Mesenchymal stem cell (in vitro differentiated cells and primary cell): ENCODE data around the gene UQCRHL.
"Not testable (repeated sequence)": the region's sequence is repeated elsewhere in the genome, so short reads cannot be mapped to it uniquely, and the experiment has no call there.

Source experiments
- DNase-seq: peaks from one replicate; pipeline ENCODE4 v3.0.0-alpha.2; 2013
- H2AFZ ChIP-seq: one replicate; pipeline ENCODE4 v1.6.1; 2013; ENCODE audit warnings: low read depth, mild to moderate bottlenecking, control low read depth, inconsistent platforms, low read length, moderate library complexity
- H2AK5ac ChIP-seq: 2 replicates; pipeline ENCODE4 v1.6.1; 2013; ENCODE audit warnings: low read length, moderate library complexity, mild to moderate bottlenecking, inconsistent platforms; ENCODE audit not compliant: severe bottlenecking
- H2BK120ac ChIP-seq: one replicate; pipeline ENCODE4 v1.6.1; 2013; ENCODE audit warnings: low read depth, mild to moderate bottlenecking, inconsistent platforms, low read length, moderate library complexity
- H2BK12ac ChIP-seq, 2 experiments: one replicate each; pipeline ENCODE4 v1.6.1; 2013; ENCODE audit warnings: inconsistent platforms in 2 of 2, low read length in 2 of 2, mild to moderate bottlenecking in 2 of 2, moderate library complexity in 2 of 2, control low read depth in 1 of 2
- H2BK15ac ChIP-seq: one replicate; pipeline ENCODE4 v1.6.1; 2013; ENCODE audit warnings: mild to moderate bottlenecking, low read depth, inconsistent platforms; ENCODE audit not compliant: poor library complexity, severe bottlenecking
- H2BK5ac ChIP-seq: 2 replicates; pipeline ENCODE4 v1.6.1; 2013; ENCODE audit warnings: low read depth, mild to moderate bottlenecking, low read length, control low read depth, inconsistent platforms; ENCODE audit not compliant: poor library complexity, severe bottlenecking
- H3K14ac ChIP-seq, 2 experiments: one replicate each; pipeline ENCODE4 v1.6.1; 2013; ENCODE audit warnings: inconsistent platforms in 2 of 2, low read length in 2 of 2, control low read depth in 1 of 2, mild to moderate bottlenecking in 1 of 2, moderate library complexity in 1 of 2
- H3K18ac ChIP-seq, 2 experiments: one replicate each; pipeline ENCODE4 v1.6.1; 2013; ENCODE audit warnings: inconsistent platforms in 2 of 2, low read length in 2 of 2, control low read depth in 1 of 2, low read depth in 1 of 2, mild to moderate bottlenecking in 1 of 2
- H3K23ac ChIP-seq, 2 experiments: one replicate each; pipeline ENCODE4 v1.6.1; 2013; ENCODE audit warnings: inconsistent platforms in 2 of 2, low read length in 2 of 2, mild to moderate bottlenecking in 2 of 2, moderate library complexity in 2 of 2, control low read depth in 1 of 2
- H3K27ac ChIP-seq: 2 replicates; pipeline ENCODE4 v1.5.1; 2013; ENCODE audit warnings: mild to moderate bottlenecking, moderate library complexity, low read length, control low read depth, inconsistent platforms; ENCODE audit not compliant: poor library complexity, severe bottlenecking
- H3K27me3 ChIP-seq, 2 experiments: 2 replicates each; pipeline versions ENCODE4 v1.6.1 to v1.7.0; 2013; ENCODE audit warnings: low read length in 2 of 2, mild to moderate bottlenecking in 2 of 2, moderate library complexity in 2 of 2, control low read depth in 1 of 2, inconsistent platforms in 1 of 2; ENCODE audit not compliant: control insufficient read depth in 1 of 2, insufficient read depth in 1 of 2
- H3K36me3 ChIP-seq, 2 experiments: 2 replicates each; pipeline versions ENCODE4 v1.6.1 to v1.7.0; 2013; ENCODE audit warnings: low read length in 2 of 2, control low read depth in 1 of 2, inconsistent platforms in 1 of 2, low read depth in 1 of 2, mild to moderate bottlenecking in 1 of 2; ENCODE audit not compliant: insufficient read depth in 2 of 2, control insufficient read depth in 1 of 2
- H3K4ac ChIP-seq, 2 experiments: one replicate each; pipeline ENCODE4 v1.6.1; 2013; ENCODE audit warnings: inconsistent platforms in 2 of 2, low read length in 2 of 2, mild to moderate bottlenecking in 2 of 2, moderate library complexity in 2 of 2, control low read depth in 1 of 2, low read depth in 1 of 2
- H3K4me1 ChIP-seq: 2 replicates; pipeline ENCODE4 v1.6.1; 2013; ENCODE audit warnings: low read depth, low read length, control low read depth; ENCODE audit not compliant: control insufficient read depth, insufficient read depth
- H3K4me2 ChIP-seq: 2 replicates; pipeline ENCODE4 v1.6.1; 2013; ENCODE audit warnings: low read length, mild to moderate bottlenecking, inconsistent platforms; ENCODE audit not compliant: poor library complexity, severe bottlenecking
- H3K4me3 ChIP-seq, 2 experiments: 2 replicates each; pipeline versions ENCODE4 v1.5.1 to v1.7.0; 2013; ENCODE audit warnings: low read length in 2 of 2, mild to moderate bottlenecking in 2 of 2, control low read depth in 1 of 2, low read depth in 1 of 2; ENCODE audit not compliant: insufficient read depth in 1 of 2
- H3K79me1 ChIP-seq: replicated peaks from 2 replicates; pipeline ENCODE4 v1.6.1; 2013; ENCODE audit warnings: mild to moderate bottlenecking, control low read depth, low read length, inconsistent platforms; ENCODE audit not compliant: poor library complexity, severe bottlenecking
- H3K9ac ChIP-seq: 2 replicates; pipeline ENCODE4 v1.7.0; 2013; ENCODE audit warnings: mild to moderate bottlenecking, low read length, moderate library complexity
- H3K9me3 ChIP-seq: 2 replicates; pipeline ENCODE4 v1.7.0; 2013; ENCODE audit warnings: mild to moderate bottlenecking, low read length; ENCODE audit not compliant: control insufficient read depth
- H4K8ac ChIP-seq: one replicate; pipeline ENCODE4 v1.6.1; 2013; ENCODE audit warnings: inconsistent platforms, mild to moderate bottlenecking, low read length, moderate library complexity
- H4K91ac ChIP-seq: one replicate; pipeline ENCODE4 v1.6.1; 2013; ENCODE audit warnings: mild to moderate bottlenecking, low read length, inconsistent platforms
- WGBS: methylation state at CpG from one replicate; pipeline ENCODE4 v1.1.7; 2013; ENCODE audit warnings: mixed read lengths; 5-methylcytosine and 5-hydroxymethylcytosine counted together

Gene UQCRHL

GRCh38 chr1:15837931-15838330, 30.5 kb upstream of the UQCRHL start:
- no peak overlapping the region for H2AK5ac ChIP-seq
- no peak overlapping the region for H3K9ac ChIP-seq
- peaks cover 10% of the 10 kb centered on the region for H3K79me1 ChIP-seq
- H3K36me3 ChIP-seq = no peaks in the 10 kb centered on the region
- whole genome bisulfite sequencing = 93% methylated on average over 7 of the region's 7 CpGs
- H2BK120ac ChIP-seq = no peak overlapping the region
- H2BK15ac ChIP-seq = no peak overlapping the region
- no peak overlapping the region for H2BK5ac ChIP-seq
- no peak overlapping the region for H3K23ac ChIP-seq
- H3K9me3 ChIP-seq = no peaks in the 10 kb centered on the region
- H3K4me2 ChIP-seq = no peak overlapping the region
- no peak overlapping the region for H4K91ac ChIP-seq
- no peak overlapping the region for H2AFZ ChIP-seq
- H2BK12ac ChIP-seq = no peak overlapping the region
- no peak overlapping the region for H3K14ac ChIP-seq
- no peak for DNase-seq
- no peak overlapping the region for H4K8ac ChIP-seq
- H3K4ac ChIP-seq = no peak overlapping the region
- H3K18ac ChIP-seq = no peak overlapping the region
- no peaks in the 10 kb centered on the region for H3K27me3 ChIP-seq
- H3K4me3 ChIP-seq = no peak overlapping the region
- H3K4me1 ChIP-seq = peaks cover 11% of the 10 kb centered on the region
- no peak overlapping the region for H3K27ac ChIP-seq

GRCh38 chr1:15836772-15837669, 29.6 kb upstream of the UQCRHL start:
- no peak overlapping the region for H3K4ac ChIP-seq
- no peaks in the 10 kb centered on the region for H3K27me3 ChIP-seq
- H3K27ac ChIP-seq = no peak overlapping the region
- peak overlapping the region; percentile 86 for H4K91ac ChIP-seq
- H3K9ac ChIP-seq = no peak overlapping the region
- no peak overlapping the region for H3K18ac ChIP-seq
- no peak overlapping the region for H3K4me2 ChIP-seq
- H2BK15ac ChIP-seq = no peak overlapping the region
- no peak overlapping the region for H2AK5ac ChIP-seq
- H3K4me1 ChIP-seq = peaks cover 11% of the 10 kb centered on the region
- H3K79me1 ChIP-seq = peaks cover 9% of the 10 kb centered on the region
- H2AFZ ChIP-seq = no peak overlapping the region
- H3K36me3 ChIP-seq = no peaks in the 10 kb centered on the region
- no peak for DNase-seq
- H3K14ac ChIP-seq = no peak overlapping the region
- H3K23ac ChIP-seq = no peak overlapping the region
- H2BK5ac ChIP-seq = no peak overlapping the region
- H4K8ac ChIP-seq = peak overlapping the region; percentile 49
- peak overlapping the region in 1 of 2 experiments; percentile 78 for H3K4me3 ChIP-seq
- H2BK120ac ChIP-seq = no peak overlapping the region
- WGBS = 98% methylated on average over 58 of the region's 62 CpGs
- no peaks in the 10 kb centered on the region for H3K9me3 ChIP-seq
- H2BK12ac ChIP-seq = no peak overlapping the region

GRCh38 chr1:15836511-15836771, 29.0 kb upstream of the UQCRHL start:
- peak overlapping the region; percentile 92 for H3K9ac ChIP-seq
- not testable (repeated sequence) for H3K27me3 ChIP-seq, H3K4me2 ChIP-seq, H2AK5ac ChIP-seq, H3K27ac ChIP-seq, H3K14ac ChIP-seq, H2BK12ac ChIP-seq, H2BK5ac ChIP-seq, H3K23ac ChIP-seq, H3K36me3 ChIP-seq, H3K9me3 ChIP-seq, H3K4ac ChIP-seq, H2AFZ ChIP-seq, H2BK15ac ChIP-seq, DNase-seq
- 92% methylated on average over 14 of the region's 14 CpGs for WGBS
- peak overlapping the region; percentile 97 for H4K8ac ChIP-seq
- H3K18ac ChIP-seq = peak overlapping the region in 1 of 2 experiments; percentile 91
- H4K91ac ChIP-seq = peak overlapping the region; percentile 59
- H3K79me1 ChIP-seq = peaks cover 11% of the 10 kb centered on the region
- H2BK120ac ChIP-seq = peak overlapping the region; percentile 15
- H3K4me3 ChIP-seq = peak overlapping the region in 1 of 2 experiments; percentile 78
- peaks cover 11% of the 10 kb centered on the region for H3K4me1 ChIP-seq

GRCh38 chr1:15835741-15836510, 28.5 kb upstream of the UQCRHL start:
- H3K9ac ChIP-seq = peak overlapping the region; percentile 97
- peak; percentile 99 for DNase-seq
- H3K79me1 ChIP-seq = peaks cover 11% of the 10 kb centered on the region
- H3K4me2 ChIP-seq = peak overlapping the region; percentile 97
- peak overlapping the region; percentile 99 for H2BK5ac ChIP-seq
- H2BK15ac ChIP-seq = peak overlapping the region; percentile 99
- H3K18ac ChIP-seq = peak overlapping the region; percentile 96 to 100
- H3K9me3 ChIP-seq = no peaks in the 10 kb centered on the region
- H4K91ac ChIP-seq = peak overlapping the region; percentile 97
- H3K36me3 ChIP-seq = no peaks in the 10 kb centered on the region
- peaks cover 11% of the 10 kb centered on the region for H3K4me1 ChIP-seq
- H2BK120ac ChIP-seq = peak overlapping the region; percentile 97
- H3K27me3 ChIP-seq = no peaks in the 10 kb centered on the region
- peak overlapping the region; percentile 90 for H2AFZ ChIP-seq
- peak overlapping the region in 1 of 2 experiments; percentile 84 for H2BK12ac ChIP-seq
- peak overlapping the region; percentile 99 for H2AK5ac ChIP-seq
- H3K4ac ChIP-seq = peak overlapping the region; percentile 99 to 100
- H3K4me3 ChIP-seq = peak overlapping the region; percentile 71 to 97
- H3K23ac ChIP-seq = no peak overlapping the region
- peak overlapping the region in 1 of 2 experiments; percentile 98 for H3K14ac ChIP-seq
- peak overlapping the region; percentile 97 for H4K8ac ChIP-seq
- peak overlapping the region; percentile 100 for H3K27ac ChIP-seq
- 8% methylated on average over 65 of the region's 66 CpGs for WGBS
